GM21576 (cell line): ENCODE data around the gene SEMA7A.

Source experiments
- ATAC-seq: cut with Tn5 transposase; IDR thresholded peaks from one replicate; pipeline ENCODE4 v1.9.1; 2021; ENCODE audit warnings: mild to moderate bottlenecking, moderate library complexity; ENCODE audit not compliant: unreplicated experiment

SEMA7A gene

DNA sequence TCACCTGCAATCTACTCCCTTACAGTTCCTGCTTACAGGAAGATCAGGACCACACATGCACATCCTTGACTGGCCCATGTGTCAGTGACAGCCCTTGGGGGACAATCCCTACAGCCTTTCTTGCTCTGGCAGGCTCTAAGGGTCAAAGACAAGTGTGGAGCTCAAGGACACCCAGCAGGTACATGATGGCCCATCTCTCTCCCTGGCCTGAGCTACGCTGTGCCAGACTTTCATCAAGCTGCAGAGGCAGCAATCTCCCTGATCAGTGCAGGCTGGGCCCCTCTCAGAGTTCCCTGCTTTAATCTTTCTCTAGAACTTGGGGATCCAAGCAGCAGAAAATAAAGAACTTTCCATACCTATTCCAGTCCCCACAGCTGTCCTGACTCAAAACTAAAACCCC lies 2.6 kb downstream of the SEMA7A start:
- ATAC-seq: no peak

DNA sequence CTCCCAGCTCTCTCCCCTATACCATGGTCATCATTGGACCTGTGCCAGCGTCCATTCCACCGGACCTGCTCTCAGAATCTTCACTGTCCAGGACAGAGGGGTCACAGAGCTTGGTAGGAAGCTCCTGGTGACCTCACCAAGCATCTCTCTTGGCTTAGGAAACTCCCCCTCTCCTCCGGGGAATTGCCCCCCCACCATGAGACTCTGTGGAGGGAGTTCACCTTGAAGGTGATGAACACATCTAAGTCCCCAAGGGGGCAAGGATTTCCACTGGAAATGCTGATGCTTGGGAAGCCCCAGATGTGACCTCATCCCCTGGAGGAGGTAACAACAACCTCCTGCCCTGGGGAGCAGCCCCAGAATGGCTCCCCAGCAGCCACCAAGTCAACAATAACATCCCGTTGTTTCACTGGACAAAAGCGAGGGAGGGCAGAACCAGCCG lies 3.2 kb downstream of the SEMA7A start:
- no peak for ATAC-seq

DNA sequence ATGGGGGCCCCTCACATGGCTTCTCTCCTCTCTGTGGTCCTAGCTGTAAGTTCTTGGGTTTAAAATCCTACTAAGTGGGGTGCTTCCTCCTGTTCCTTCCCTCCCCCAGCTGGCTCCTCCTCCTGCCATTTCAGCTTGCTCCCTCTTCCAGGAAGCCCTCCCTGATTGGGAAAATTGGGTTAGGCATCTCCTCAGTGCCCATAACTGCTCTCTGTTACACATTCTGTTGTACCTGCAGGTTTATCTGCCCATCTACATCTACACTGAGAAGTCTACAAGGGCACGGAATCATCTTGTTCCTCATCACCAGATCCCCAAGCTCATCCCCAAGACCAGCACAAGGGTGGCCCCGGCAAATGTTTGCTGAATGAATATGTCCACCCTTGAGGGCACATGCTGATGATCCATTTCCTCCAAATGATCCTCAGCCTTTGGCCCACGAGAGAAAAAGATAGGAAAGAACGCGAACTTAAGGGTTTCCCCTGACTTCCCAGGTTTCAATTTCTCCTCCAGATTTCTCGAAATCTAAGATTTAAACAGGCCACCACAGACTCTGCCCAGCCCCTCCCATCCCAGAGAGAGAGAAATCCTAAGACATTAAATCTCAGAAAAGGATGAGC lies 3.9 kb downstream of the SEMA7A start:
- ATAC-seq: no peak

DNA sequence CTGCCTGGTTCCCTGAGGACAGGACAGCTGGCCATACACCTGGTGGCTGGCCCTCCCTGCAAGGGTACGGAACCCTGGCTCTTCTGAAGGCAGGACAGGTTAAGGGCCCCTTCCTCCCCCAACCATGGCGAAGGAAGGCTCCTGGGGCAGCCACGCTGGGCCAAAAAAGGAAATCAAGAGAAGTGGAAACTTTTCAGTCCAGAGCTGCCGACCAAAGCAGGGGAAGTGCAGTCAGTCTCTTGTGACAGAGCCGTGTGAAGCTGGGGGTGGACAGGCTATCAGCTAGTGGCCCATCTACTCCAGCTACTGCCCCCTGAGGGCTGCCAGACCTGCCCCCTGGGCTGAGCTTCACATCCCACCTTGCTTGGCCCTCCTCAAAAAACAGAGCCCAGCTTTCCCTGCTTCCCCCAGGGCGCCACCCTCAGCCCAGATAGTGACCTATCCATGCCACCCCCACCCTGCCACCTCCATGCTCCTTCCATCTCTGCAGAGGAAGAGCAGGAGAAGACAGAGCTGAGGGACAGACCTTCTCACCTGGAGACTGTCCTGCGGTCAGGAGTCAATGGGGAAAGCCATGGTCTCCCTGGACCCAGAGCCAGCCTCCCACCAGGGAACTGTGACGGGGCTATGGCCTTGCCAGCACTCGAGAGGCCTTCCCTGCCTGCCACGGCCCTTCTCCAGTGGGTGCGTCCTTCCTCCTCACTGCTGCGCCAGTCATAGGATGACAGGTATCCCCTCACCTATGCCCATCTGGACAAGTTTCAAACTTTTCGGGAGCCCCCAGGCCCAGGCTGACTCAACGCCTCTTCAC lies 4.6 kb downstream of the SEMA7A start:
- no peak for ATAC-seq

DNA sequence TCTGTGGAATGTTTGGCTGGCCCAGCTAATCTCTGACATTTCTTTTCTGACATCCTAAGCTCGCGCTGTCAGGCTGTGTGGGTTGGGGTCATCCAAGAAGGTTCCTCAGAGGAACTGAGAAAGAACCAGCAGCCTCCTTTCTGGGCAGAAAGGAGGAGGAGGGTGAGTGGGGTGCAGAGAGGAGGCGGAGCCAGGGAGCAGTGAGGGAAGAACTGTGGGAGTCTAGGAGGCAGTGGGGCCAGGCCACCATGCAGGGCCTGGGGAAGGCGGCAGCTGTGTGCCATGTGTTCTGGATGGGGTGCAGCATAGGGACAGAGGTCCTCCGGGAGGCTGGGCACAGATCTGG lies 5.3 kb downstream of the SEMA7A start:
- ATAC-seq: no peak

GRCh38 chr15:74427607-74428441 lies 5.9 kb downstream of the SEMA7A start:
- ATAC-seq: no peak

DNA sequence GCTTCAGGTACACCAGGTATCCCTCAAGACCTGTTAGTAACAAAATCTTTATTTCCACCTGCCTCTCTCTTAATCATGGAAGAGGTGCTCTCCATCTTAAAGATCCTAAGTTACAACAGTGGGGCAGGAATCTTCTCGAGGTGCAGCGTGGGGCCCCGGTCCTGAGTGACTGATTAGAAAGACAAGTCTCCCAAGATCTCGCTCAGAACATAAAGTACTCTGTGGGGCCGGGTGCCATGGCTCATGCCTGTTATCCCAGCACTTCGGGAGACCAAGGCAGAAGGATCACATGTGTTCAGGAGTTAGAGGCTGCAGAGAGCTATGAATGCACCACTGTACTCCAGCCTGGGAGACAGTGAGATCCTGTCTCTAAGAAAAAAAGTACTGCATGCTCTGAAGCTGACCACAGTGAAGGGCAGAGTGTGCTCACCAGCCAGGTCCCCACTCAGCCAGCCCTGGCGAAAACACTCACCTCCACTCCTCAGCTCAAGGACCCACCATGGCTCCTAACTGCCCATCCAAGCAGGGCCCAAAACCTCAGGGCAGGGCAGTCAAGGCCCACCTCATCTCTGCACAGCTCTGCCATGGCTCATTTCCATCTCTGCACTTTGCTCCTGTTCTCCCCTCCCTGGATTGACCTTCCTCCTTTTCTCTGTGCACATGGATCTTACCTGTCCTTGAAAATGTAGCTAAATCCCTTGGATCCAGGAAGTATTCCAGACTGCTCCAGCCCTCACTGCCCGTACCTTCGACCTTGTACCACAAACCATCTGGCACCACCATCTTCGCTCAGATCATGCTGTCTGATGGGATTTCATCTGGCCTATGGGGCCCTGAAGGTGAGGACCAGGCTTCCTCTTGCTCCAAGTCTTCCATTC lies 7.1 kb downstream of the SEMA7A start:
- ATAC-seq: no peak

DNA sequence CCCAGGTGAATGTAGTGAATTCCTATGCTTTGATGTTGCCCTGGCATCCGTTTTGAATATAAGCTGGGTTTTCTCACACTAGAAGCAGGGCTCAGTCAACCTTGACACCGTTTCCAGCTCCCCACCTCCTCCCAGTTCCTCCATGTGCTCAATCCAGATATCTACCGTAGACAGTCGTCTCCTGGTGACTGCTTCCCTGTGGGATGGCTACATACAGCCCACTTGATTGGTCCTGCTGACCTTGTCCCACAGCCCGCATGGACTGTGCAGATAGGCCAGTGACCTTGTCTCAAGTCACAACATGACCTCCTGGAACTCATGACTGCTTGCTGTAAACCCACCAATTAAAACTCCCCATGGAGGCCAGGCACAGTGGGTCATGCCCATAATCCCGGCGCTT lies 8.1 kb downstream of the SEMA7A start:
- no peak for ATAC-seq

GRCh38 chr15:74424901-74425528 lies 8.7 kb downstream of the SEMA7A start:
- ATAC-seq: no peak

- no peak for ATAC-seq
Observed at GRCh38 chr15:74423431-74424257, 10.1 kb downstream of the SEMA7A start.

GRCh38 chr15:74422652-74423430 lies 10.9 kb downstream of the SEMA7A start:
- no peak for ATAC-seq

- no peak for ATAC-seq
Observed at GRCh38 chr15:74422265-74422651, 11.5 kb downstream of the SEMA7A start.

GRCh38 chr15:74421302-74422245 lies 12.2 kb downstream of the SEMA7A start:
- ATAC-seq: no peak

DNA sequence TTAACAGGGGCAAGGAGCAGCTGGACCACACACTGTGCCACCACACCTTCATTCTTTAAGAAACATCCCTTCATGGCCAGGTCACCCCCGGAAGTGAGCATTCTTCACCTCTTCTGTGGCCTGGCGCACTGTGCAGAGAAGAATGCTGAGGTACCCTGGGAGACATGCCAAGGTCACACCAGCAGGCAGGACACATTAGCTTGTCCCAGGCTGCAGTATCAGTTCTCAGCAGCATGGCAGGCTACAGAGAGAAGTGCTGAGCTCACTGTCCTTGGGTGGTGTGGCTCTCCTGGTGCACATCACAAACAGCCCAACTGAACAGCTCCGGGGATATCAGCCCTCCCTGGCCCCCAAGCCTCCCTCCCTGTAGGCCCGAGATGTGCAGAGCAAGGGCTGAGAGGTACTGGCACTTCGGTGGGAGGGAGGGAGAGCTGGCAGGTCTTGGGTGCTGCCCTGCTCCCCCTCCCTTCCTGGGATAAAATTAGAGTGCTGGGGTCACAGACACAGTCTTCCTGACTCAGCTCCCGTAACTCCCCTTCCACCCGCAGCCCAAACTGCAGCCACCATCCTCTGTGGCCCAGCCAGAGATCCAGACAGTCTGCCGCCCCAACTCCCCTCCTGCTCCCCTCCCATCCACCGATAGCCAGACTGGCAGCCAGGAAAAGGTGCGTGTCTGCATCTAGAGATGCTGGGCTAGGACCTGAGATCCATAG lies 13.4 kb downstream of the SEMA7A start:
- ATAC-seq: no peak

- ATAC-seq: no peak
Observed at GRCh38 chr15:74419432-74419831, 14.3 kb downstream of the SEMA7A start.

GRCh38 chr15:74418575-74419338 lies 15.0 kb downstream of the SEMA7A start:
- no peak for ATAC-seq
